Measurements from ENCODE around the gene TGFB2. TPM values are rescaled to one million over a fixed set of nuclear protein-coding genes. Genes with fewer than 3 reads are reported as not detected.

TGFB2 gene
- total and polyA plus RNA-seq, 4 donors = 0.21 to 0.75 (median 0.41) TPM

- TF ChIP-seq ZBTB33 (IDR thresholded peaks at IDR 0.05) (no peak), HNF4G (IDR thresholded peaks at IDR 0.05) (no peak), CTCF (IDR thresholded peaks at IDR 0.05; ENCODE audit: low read depth, low read length, missing input control) (no peak)
These were observed 47.7 kb upstream of the TGFB2 start (continued) for GRCh38 chr1:218297461-218297860.

GRCh38 chr1:218297867-218298266 is 47.3 kb upstream of the TGFB2 start:
- H3K9me3 ChIP-seq (ENCODE audit: control insufficient read depth in 4 of 4, low read length in 3 of 4) = no peaks in the 10 kb centered on the region
- WGBS = 92% methylated on average over 1 of the region's 1 CpG
- H3K4me3 ChIP-seq (ENCODE audit: low read depth in 1 of 3, low read length in 3 of 3) = no peak overlapping the region
- H3K4me1 ChIP-seq (ENCODE audit: control insufficient read depth in 4 of 4, insufficient read depth in 4 of 4, low read length in 3 of 4) = no peaks in the 10 kb centered on the region
- no peak for DNase-seq (ENCODE audit: low spot score)
- peaks cover 0 to 4% (median 2%) of the 10 kb centered on the region in 4 donors for H3K36me3 ChIP-seq (ENCODE audit: control insufficient read depth in 4 of 4, insufficient read depth in 3 of 4, low read depth in 1 of 4, low read length in 3 of 4)
- no peak overlapping the region for H3K9ac ChIP-seq (ENCODE audit: low read depth in 1 of 2, low read length in 2 of 2)
- H3K27ac ChIP-seq (ENCODE audit: low read depth in 1 of 2, low read length in 2 of 2) = no peak overlapping the region
- no peak for TF ChIP-seq EGR1 (IDR thresholded peaks at IDR 0.05; ENCODE audit: low read depth in 2 of 2)
- no peak for TF ChIP-seq CTCF (IDR thresholded peaks at IDR 0.05; ENCODE audit: low read depth, low read length, missing input control)
- TF ChIP-seq SP1 (IDR thresholded peaks at IDR 0.05) = no peak
- TF ChIP-seq JUND (IDR thresholded peaks at IDR 0.05) = no peak
- TF ChIP-seq HNF4A (conservative IDR thresholded peaks at IDR 0.05) = no peak
- TF ChIP-seq REST (IDR thresholded peaks at IDR 0.05) = no peak
- no peak for TF ChIP-seq ATF3 (IDR thresholded peaks at IDR 0.05)
- H3K27me3 ChIP-seq (ENCODE audit: control insufficient read depth in 4 of 4, insufficient read depth in 4 of 4, low read length in 3 of 4) = no peaks in the 10 kb centered on the region

- WGBS = 91% methylated on average over 4 of the region's 4 CpGs
- DNase-seq (ENCODE audit: low spot score) = no peak
- no peak for TF ChIP-seq YY1 (IDR thresholded peaks at IDR 0.05)
- no peak for TF ChIP-seq GABPA (IDR thresholded peaks at IDR 0.05 in 1 of 2, conservative IDR thresholded peaks at IDR 0.05 in 1 of 2)
- TF ChIP-seq NR2F2 (IDR thresholded peaks at IDR 0.05) = no peak
- TF ChIP-seq JUND (IDR thresholded peaks at IDR 0.05) = no peak
- TF ChIP-seq EGR1 (IDR thresholded peaks at IDR 0.05; ENCODE audit: low read depth in 2 of 2) = no peak
- TF ChIP-seq FOXA1 (IDR thresholded peaks at IDR 0.05) = no peak
- TF ChIP-seq SP1 (IDR thresholded peaks at IDR 0.05) = no peak
- TF ChIP-seq HNF4A (conservative IDR thresholded peaks at IDR 0.05) = no peak
- no peak for TF ChIP-seq CTCF (IDR thresholded peaks at IDR 0.05; ENCODE audit: low read depth, low read length, missing input control)
- TF ChIP-seq ZBTB33 (IDR thresholded peaks at IDR 0.05) = no peak
- TF ChIP-seq TAF1 (conservative IDR thresholded peaks at IDR 0.05) = no peak
- TF ChIP-seq FOXA2 (IDR thresholded peaks at IDR 0.05) = no peak
These were observed 46.7 kb upstream of the TGFB2 start for GRCh38 chr1:218298398-218298797.

More at GRCh38 chr1:218298398-218298797, 46.7 kb upstream of the TGFB2 start:
- Histone ChIP-seq H3K9ac (ENCODE audit: low read depth in 1 of 2, low read length in 2 of 2) (no peak overlapping the region), H3K9me3 (ENCODE audit: control insufficient read depth in 4 of 4, low read length in 3 of 4) (no peaks in the 10 kb centered on the region), H3K4me3 (ENCODE audit: low read depth in 1 of 3, low read length in 3 of 3) (no peak overlapping the region), H3K4me1 (ENCODE audit: control insufficient read depth in 4 of 4, insufficient read depth in 4 of 4, low read length in 3 of 4) (no peaks in the 10 kb centered on the region), H3K27me3 (ENCODE audit: control insufficient read depth in 4 of 4, insufficient read depth in 4 of 4, low read length in 3 of 4) (no peaks in the 10 kb centered on the region), H3K36me3 (ENCODE audit: control insufficient read depth in 4 of 4, insufficient read depth in 3 of 4, low read depth in 1 of 4, low read length in 3 of 4) (peaks cover 0 to 6% (median 3%) of the 10 kb centered on the region in 4 donors), H3K27ac (ENCODE audit: low read depth in 1 of 2, low read length in 2 of 2) (no peak overlapping the region)

All from liver (tissue), 9 donors.